SU-DHL-6 (cell line): ENCODE data around the gene CNTROB.

Experiments used
- H2AFZ ChIP-seq: fragments of 200-600 bp; sonication (generic); 2 replicates; pipeline ENCODE4 v1.6.1; 2014; ENCODE audit warnings: low read depth, mild to moderate bottlenecking, moderate library complexity, mixed read lengths, antibody characterized with exemption, low read length; ENCODE audit not compliant: severe bottlenecking
- H3F3A ChIP-seq: fragments of 200-600 bp; shearing (Covaris generic); 2 replicates; pipeline ENCODE4 v1.6.0; 2016; ENCODE audit warnings: antibody characterized with exemption, mild to moderate bottlenecking; ENCODE audit not compliant: insufficient read depth
- H3K27ac ChIP-seq: fragments of 200-600 bp; sonication (generic); 2 replicates; pipeline ENCODE4 v1.5.1; 2016; ENCODE audit warnings: low read depth, mild to moderate bottlenecking, low read length, moderate library complexity, mixed read lengths
- H3K27me3 ChIP-seq: fragments of 200-600 bp; sonication (generic), shearing (Covaris generic); 2 replicates; pipeline ENCODE4 v1.6.0; 2014; ENCODE audit warnings: mild to moderate bottlenecking, low read length
- H3K36me3 ChIP-seq: fragments of 200-600 bp; sonication (generic); 2 replicates; pipeline ENCODE4 v1.6.1; 2014; ENCODE audit warnings: mild to moderate bottlenecking, low read length, mixed read lengths
- H3K4me2 ChIP-seq: fragments of 300-600, 200-600 bp; shearing (Covaris generic), sonication (generic); 2 replicates; pipeline ENCODE4 v1.6.0; 2014; ENCODE audit warnings: low read length, low read depth, mild to moderate bottlenecking; ENCODE audit not compliant: poor library complexity, severe bottlenecking
- H3K4me3 ChIP-seq: fragments of 200-600 bp; sonication (generic); 2 replicates; pipeline ENCODE4 v1.5.1; 2014; ENCODE audit warnings: antibody characterized with exemption, low read length, mild to moderate bottlenecking, mixed read lengths; ENCODE audit not compliant: insufficient read depth, poor library complexity, severe bottlenecking
- H3K79me2 ChIP-seq: fragments of 200-600 bp; sonication (generic); 2 replicates; pipeline ENCODE4 v1.6.1; 2014; ENCODE audit warnings: mild to moderate bottlenecking, low read length, moderate library complexity; ENCODE audit not compliant: insufficient read depth
- H3K9ac ChIP-seq: fragments of 200-600 bp; sonication (generic); 2 replicates; pipeline ENCODE4 v1.7.0; 2014; ENCODE audit warnings: mild to moderate bottlenecking, low read length
- H3K9me2 ChIP-seq: fragments of 200-600 bp; sonication (generic); replicated peaks from 2 replicates; pipeline ENCODE4 v1.6.1; 2014; ENCODE audit warnings: low read length; ENCODE audit not compliant: insufficient read depth
- H3K9me3 ChIP-seq: fragments of 200-600 bp; sonication (generic); 2 replicates; pipeline ENCODE4 v1.6.1; 2014; ENCODE audit warnings: low read length, mixed read lengths; ENCODE audit not compliant: insufficient read depth
- H4K20me1 ChIP-seq: fragments of 200-600 bp; sonication (generic); 2 replicates; pipeline ENCODE4 v1.6.1; 2014; ENCODE audit warnings: low read depth, mild to moderate bottlenecking, antibody characterized with exemption, low read length, moderate library complexity, mixed read lengths
- EZH2phosphoT487 ChIP-seq: fragments of 200-600 bp; sonication (generic), shearing (Covaris generic); conservative IDR thresholded peaks from 2 replicates; pipeline ENCODE4 v1.6.1; 2018; ENCODE audit warnings: mild to moderate bottlenecking, antibody characterized with exemption, low read length, moderate library complexity, mixed read lengths
- TF ChIP-seq, protein P1 (sequence below): fragments of 200-600 bp; sonication (generic); IDR thresholded peaks from one replicate; pipeline ENCODE4 v1.5.1; 2017; ENCODE audit warnings: antibody characterized with exemption, mild to moderate bottlenecking, low read length, moderate library complexity; ENCODE audit not compliant: insufficient read depth, poor library complexity, severe bottlenecking

CNTROB gene

DNA sequence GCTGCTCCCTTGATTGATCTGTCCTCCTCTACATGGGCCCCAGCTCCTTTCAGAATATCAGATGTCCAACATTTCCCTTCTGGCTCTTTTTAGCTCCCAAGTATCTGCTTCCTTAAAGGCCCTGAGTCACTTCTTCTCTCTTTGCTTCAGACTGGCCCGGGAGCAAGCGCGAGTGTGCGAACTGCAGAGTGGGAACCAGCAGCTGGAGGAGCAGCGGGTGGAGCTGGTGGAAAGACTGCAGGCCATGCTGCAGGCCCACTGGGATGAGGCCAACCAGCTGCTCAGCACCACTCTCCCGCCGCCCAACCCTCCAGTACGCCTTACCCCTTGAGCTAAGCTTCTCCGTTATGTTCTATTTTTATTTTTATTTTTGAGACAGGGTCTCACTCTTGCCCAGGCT is 12.3 kb downstream of the CNTROB start:
- no peak overlapping the region for H3K9ac ChIP-seq
- H3F3A ChIP-seq, result no peaks in the 10 kb centered on the region
- TF ChIP-seq, protein P1, sequence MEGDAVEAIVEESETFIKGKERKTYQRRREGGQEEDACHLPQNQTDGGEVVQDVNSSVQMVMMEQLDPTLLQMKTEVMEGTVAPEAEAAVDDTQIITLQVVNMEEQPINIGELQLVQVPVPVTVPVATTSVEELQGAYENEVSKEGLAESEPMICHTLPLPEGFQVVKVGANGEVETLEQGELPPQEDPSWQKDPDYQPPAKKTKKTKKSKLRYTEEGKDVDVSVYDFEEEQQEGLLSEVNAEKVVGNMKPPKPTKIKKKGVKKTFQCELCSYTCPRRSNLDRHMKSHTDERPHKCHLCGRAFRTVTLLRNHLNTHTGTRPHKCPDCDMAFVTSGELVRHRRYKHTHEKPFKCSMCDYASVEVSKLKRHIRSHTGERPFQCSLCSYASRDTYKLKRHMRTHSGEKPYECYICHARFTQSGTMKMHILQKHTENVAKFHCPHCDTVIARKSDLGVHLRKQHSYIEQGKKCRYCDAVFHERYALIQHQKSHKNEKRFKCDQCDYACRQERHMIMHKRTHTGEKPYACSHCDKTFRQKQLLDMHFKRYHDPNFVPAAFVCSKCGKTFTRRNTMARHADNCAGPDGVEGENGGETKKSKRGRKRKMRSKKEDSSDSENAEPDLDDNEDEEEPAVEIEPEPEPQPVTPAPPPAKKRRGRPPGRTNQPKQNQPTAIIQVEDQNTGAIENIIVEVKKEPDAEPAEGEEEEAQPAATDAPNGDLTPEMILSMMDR, result no peak
- no peak for TF ChIP-seq EZH2phosphoT487
- no peaks in the 10 kb centered on the region for H3K9me2 ChIP-seq
- H3K4me3 ChIP-seq, result no peak overlapping the region
- H3K27ac ChIP-seq, result no peak overlapping the region
- H3K4me2 ChIP-seq, result no peak overlapping the region
- no peaks in the 10 kb centered on the region for H4K20me1 ChIP-seq
- H3K9me3 ChIP-seq, result no peaks in the 10 kb centered on the region
- H2AFZ ChIP-seq, result no peak overlapping the region
- H3K36me3 ChIP-seq, result peaks cover 8% of the 10 kb centered on the region; the same call in 1 of the 2 replicates
- no peaks in the 10 kb centered on the region for H3K27me3 ChIP-seq
- H3K79me2 ChIP-seq, result no peaks in the 10 kb centered on the region

DNA sequence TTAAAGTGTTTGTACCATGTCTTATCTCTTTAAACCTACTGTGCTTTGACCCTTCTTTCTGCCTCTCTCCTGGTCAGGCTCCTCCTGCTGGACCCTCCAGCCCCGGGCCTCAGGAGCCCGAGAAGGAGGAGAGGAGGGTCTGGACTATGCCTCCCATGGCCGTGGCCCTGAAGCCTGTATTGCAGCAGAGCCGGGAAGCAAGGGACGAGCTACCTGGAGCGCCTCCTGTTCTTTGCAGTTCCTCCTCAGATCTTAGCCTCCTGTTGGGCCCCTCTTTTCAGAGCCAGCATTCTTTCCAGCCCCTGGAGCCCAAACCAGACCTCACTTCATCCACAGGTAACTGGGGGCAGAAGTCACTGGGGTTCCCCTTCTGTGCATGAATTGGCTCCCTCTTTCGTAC is 13.6 kb downstream of the CNTROB start:
- no peaks in the 10 kb centered on the region for H4K20me1 ChIP-seq
- no peaks in the 10 kb centered on the region for H3K9me2 ChIP-seq
- no peaks in the 10 kb centered on the region for H3K27me3 ChIP-seq
- no peak overlapping the region for H3K4me3 ChIP-seq
- TF ChIP-seq EZH2phosphoT487, result no peak
- TF ChIP-seq, protein P1, result no peak
- no peak overlapping the region for H3K9ac ChIP-seq
- no peaks in the 10 kb centered on the region for H3K79me2 ChIP-seq
- no peak overlapping the region for H3K4me2 ChIP-seq
- no peaks in the 10 kb centered on the region for H3K9me3 ChIP-seq
- H3F3A ChIP-seq, result peaks cover 3% of the 10 kb centered on the region; the same call in 1 of the 2 replicates
- H2AFZ ChIP-seq, result no peak overlapping the region
- peaks cover 14% of the 10 kb centered on the region; the same call in 1 of the 2 replicates for H3K36me3 ChIP-seq
- no peak overlapping the region for H3K27ac ChIP-seq

DNA sequence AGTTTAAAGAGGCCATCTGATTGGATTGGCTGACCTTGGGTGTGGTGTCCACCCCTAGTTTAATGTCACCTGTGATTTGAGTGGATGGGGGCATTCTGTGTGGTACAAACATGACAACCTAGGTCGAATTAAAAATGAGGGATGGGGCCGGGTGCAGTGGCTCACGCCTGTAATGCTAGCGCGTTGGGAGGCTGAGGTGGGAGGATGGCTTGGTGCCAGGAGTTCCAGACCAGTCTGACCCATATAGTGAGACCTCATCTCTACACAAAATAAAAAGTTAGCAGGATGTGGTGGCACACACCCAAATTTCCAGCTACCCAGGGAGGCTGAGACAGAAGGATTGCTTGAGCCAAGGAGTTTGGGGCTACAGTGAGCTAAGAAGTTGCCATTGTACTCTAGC is 14.4 kb downstream of the CNTROB start:
- H3K4me2 ChIP-seq, result no peak overlapping the region
- no peaks in the 10 kb centered on the region for H3K27me3 ChIP-seq
- TF ChIP-seq EZH2phosphoT487, result no peak
- TF ChIP-seq, protein P1, result no peak
- H3K9ac ChIP-seq, result no peak overlapping the region
- no peaks in the 10 kb centered on the region for H3K9me3 ChIP-seq
- H2AFZ ChIP-seq, result no peak overlapping the region
- H3F3A ChIP-seq, result peaks cover 3% of the 10 kb centered on the region; the same call in 1 of the 2 replicates
- peaks cover 11% of the 10 kb centered on the region; the same call in 1 of the 2 replicates for H3K36me3 ChIP-seq
- no peaks in the 10 kb centered on the region for H3K79me2 ChIP-seq
- no peak overlapping the region for H3K27ac ChIP-seq
- H3K4me3 ChIP-seq, result no peak overlapping the region
- H4K20me1 ChIP-seq, result no peaks in the 10 kb centered on the region
- H3K9me2 ChIP-seq, result no peaks in the 10 kb centered on the region
